Stomach smooth muscle (tissue), 2 donors: ENCODE results near the gene OR51A7.
"Not testable (repeated sequence)": the region's sequence is repeated elsewhere in the genome, so short reads cannot be mapped to it uniquely, and the experiment has no call there.

Experiments
- H3K27ac ChIP-seq: one replicate; pipeline ENCODE4 v1.7.0; 2013; ENCODE audit warnings: mild to moderate bottlenecking, low read length, inconsistent platforms
- H3K27me3 ChIP-seq, 2 donors: one replicate each; pipeline ENCODE4 v1.7.0; 2013; ENCODE audit warnings: low read length in 2 of 2; ENCODE audit not compliant: insufficient read depth in 2 of 2, control insufficient read depth in 1 of 2
- H3K36me3 ChIP-seq, 2 donors: one replicate each; pipeline ENCODE4 v1.7.0; 2013; ENCODE audit warnings: low read length in 2 of 2; ENCODE audit not compliant: control insufficient read depth in 2 of 2, insufficient read depth in 2 of 2
- H3K4me1 ChIP-seq: one replicate; pipeline ENCODE4 v1.7.0; 2013; ENCODE audit warnings: low read length; ENCODE audit not compliant: control insufficient read depth, insufficient read depth
- H3K4me3 ChIP-seq, 2 donors: one replicate each; pipeline ENCODE4 v1.7.0; 2013; ENCODE audit warnings: low read length in 2 of 2
- H3K9ac ChIP-seq, 2 donors: one replicate each; pipeline ENCODE4 v1.7.0; 2013; ENCODE audit warnings: low read length in 2 of 2, mild to moderate bottlenecking in 1 of 2
- H3K9me3 ChIP-seq, 2 donors: one replicate each; pipeline ENCODE4 v1.7.0; 2013; ENCODE audit warnings: low read length in 2 of 2; ENCODE audit not compliant: control insufficient read depth in 2 of 2
- donor health status: healthy.
- donor health status: Pancreatic carcinoma.

Gene OR51A7, protein sequence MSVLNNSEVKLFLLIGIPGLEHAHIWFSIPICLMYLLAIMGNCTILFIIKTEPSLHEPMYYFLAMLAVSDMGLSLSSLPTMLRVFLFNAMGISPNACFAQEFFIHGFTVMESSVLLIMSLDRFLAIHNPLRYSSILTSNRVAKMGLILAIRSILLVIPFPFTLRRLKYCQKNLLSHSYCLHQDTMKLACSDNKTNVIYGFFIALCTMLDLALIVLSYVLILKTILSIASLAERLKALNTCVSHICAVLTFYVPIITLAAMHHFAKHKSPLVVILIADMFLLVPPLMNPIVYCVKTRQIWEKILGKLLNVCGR

DNA sequence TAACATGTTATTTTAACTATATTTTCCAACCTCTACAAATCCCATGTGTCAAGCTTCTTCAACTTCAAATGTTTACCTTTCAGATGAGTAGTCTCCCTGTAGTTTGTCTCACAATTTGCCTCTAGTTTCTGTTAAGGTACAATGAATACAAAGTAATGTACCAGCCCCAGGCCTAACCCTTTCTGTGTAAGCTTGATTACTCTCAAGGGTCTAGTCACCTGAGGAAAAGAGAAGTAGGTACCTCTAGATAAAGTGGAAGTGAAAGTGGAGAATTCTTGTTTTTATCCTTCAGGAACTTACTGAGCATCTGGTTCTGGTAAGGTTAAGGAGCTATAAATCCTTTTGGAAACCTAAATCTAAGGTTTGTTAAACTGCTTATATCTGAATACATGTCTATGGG lies at the start of gene OR51A7:
OR51A7 (plus strand) TSS at position 300 of the 400 bp plus-strand sequence. CDS start 3,587 bp downstream, outside the sequence.
- Histone ChIP-seq H3K9me3 (no peaks in the 10 kb centered on the region), H3K4me1 (no peaks in the 10 kb centered on the region), H3K27me3 (no peaks in the 10 kb centered on the region), H3K4me3 (no peak within 1 kb of the TSS), H3K9ac (no peak within 1 kb of the TSS), H3K27ac (no peak within 1 kb of the TSS), H3K36me3 (no peaks in the 10 kb centered on the region)

DNA sequence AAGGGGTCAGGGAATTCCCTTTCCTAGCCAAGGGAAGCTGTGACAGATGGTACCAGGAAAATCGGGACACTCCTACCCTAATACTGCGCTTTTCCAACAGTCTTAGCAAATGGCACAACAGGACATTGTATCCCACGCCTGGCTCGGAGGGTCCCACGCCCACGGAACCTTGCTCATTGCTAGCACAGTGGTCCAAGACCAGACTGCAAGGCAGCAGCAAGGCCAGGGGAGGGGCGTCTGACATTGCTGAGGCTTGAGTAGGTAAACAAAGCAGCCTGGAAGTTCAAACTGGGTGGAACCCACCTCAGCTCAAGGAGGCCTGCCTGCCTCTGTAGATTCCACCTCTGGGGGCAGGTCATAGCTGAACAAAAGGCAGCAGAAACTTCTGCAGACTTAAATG lies 49.3 kb upstream of the OR51A7 start:
- not testable (repeated sequence) for H3K36me3 ChIP-seq, H3K27ac ChIP-seq, H3K9me3 ChIP-seq, H3K4me3 ChIP-seq, H3K4me1 ChIP-seq, H3K9ac ChIP-seq, H3K27me3 ChIP-seq

- H3K9ac ChIP-seq: no peak overlapping the region
- no peaks in the 10 kb centered on the region for H3K4me1 ChIP-seq
- H3K4me3 ChIP-seq: no peak overlapping the region
- H3K36me3 ChIP-seq: no peaks in the 10 kb centered on the region
- H3K9me3 ChIP-seq: peaks cover 0 to 5% of the 10 kb centered on the region in 2 donors
- no peaks in the 10 kb centered on the region for H3K27me3 ChIP-seq
- no peak overlapping the region for H3K27ac ChIP-seq
Measured at GRCh38 chr11:4862447-4863236, 40.9 kb upstream of the OR51A7 start.

- Histone ChIP-seq H3K9me3 (peaks cover 0 to 5% of the 10 kb centered on the region in 2 donors), H3K9ac (no peak overlapping the region), H3K4me3 (no peak overlapping the region)
Measured at GRCh38 chr11:4863876-4864275, 39.7 kb upstream of the OR51A7 start.

DNA sequence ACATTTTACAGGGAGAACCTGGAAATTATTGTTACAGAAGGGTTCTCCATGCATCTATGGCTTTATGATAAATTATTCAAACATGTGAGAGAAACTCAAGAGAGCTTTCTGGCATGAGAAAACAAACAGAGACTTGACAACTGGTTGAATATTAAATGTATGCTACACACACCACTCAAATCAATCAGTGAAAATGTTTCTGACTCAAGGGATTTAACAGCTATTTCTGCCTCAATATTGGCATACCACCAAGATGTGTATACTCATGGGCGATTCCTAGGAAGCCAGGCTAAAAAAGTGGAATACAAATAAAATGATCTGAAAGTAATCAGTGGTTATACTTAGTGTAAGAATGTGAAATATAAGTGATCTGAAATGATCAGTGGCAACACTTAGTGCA lies 37.7 kb upstream of the OR51A7 start:
- H3K9me3 ChIP-seq: no peaks in the 10 kb centered on the region
- no peak overlapping the region for H3K27ac ChIP-seq
- no peaks in the 10 kb centered on the region for H3K4me1 ChIP-seq
- H3K4me3 ChIP-seq: no peak overlapping the region
- no peaks in the 10 kb centered on the region for H3K27me3 ChIP-seq
- no peak overlapping the region for H3K9ac ChIP-seq
- H3K36me3 ChIP-seq: no peaks in the 10 kb centered on the region

More at GRCh38 chr11:4863876-4864275, 39.7 kb upstream of the OR51A7 start:
- H3K27me3 ChIP-seq: no peaks in the 10 kb centered on the region
- no peaks in the 10 kb centered on the region for H3K4me1 ChIP-seq
- H3K36me3 ChIP-seq: no peaks in the 10 kb centered on the region
- H3K27ac ChIP-seq: no peak overlapping the region

DNA sequence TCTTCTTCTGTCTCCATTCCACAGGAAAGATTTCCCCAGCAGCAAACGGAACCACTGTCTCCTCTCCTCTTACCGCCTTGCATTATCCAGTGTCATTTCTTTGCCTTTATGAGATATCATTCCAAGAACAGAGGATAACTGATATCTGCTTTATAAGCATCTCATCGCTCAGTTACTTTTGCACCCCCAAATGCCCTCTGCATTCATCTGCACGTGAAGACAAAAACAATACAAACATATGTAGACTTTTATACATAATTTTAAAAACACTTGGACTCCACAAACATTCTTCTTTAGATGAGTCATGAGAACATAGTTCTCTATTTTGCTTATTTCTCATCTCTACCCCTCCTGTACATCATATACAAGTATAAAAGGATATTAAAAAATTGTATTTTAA lies 22.4 kb upstream of the OR51A7 start:
- no peaks in the 10 kb centered on the region for H3K9me3 ChIP-seq
- H3K4me3 ChIP-seq: no peak overlapping the region
- no peaks in the 10 kb centered on the region for H3K4me1 ChIP-seq
- no peaks in the 10 kb centered on the region for H3K36me3 ChIP-seq
- H3K9ac ChIP-seq: no peak overlapping the region
- H3K27ac ChIP-seq: no peak overlapping the region
- no peaks in the 10 kb centered on the region for H3K27me3 ChIP-seq

DNA sequence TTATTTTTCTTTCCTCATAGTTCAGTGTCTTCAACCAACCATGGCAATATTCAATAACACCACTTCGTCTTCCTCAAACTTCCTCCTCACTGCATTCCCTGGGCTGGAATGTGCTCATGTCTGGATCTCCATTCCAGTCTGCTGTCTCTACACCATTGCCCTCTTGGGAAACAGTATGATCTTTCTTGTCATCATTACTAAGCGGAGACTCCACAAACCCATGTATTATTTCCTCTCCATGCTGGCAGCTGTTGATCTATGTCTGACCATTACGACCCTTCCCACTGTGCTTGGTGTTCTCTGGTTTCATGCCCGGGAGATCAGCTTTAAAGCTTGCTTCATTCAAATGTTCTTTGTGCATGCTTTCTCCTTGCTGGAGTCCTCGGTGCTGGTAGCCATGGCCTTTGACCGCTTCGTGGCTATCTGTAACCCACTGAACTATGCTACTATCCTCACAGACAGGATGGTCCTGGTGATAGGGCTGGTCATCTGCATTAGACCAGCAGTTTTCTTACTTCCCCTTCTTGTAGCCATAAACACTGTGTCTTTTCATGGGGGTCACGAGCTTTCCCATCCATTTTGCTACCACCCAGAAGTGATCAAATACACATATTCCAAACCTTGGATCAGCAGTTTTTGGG lies 21.6 kb upstream of the OR51A7 start, which contains the start of gene OR51T1:
OR51T1 (plus strand) TSS at position 41 of the 641 bp plus-strand sequence; CDS start at position 41, 0 bp downstream.
- Histone ChIP-seq H3K9ac (no peak within 1 kb of the TSS), H3K27me3 (no peaks in the 10 kb centered on the region), H3K4me3 (no peak within 1 kb of the TSS), H3K9me3 (no peaks in the 10 kb centered on the region), H3K27ac (no peak within 1 kb of the TSS), H3K4me1 (no peaks in the 10 kb centered on the region), H3K36me3 (no peaks in the 10 kb centered on the region)

GRCh38 chr11:4882543-4882942 lies 21.0 kb upstream of the OR51A7 start:
- no peaks in the 10 kb centered on the region for H3K36me3 ChIP-seq
- H3K27ac ChIP-seq: no peak overlapping the region
- H3K4me1 ChIP-seq: no peaks in the 10 kb centered on the region
- H3K27me3 ChIP-seq: no peaks in the 10 kb centered on the region
- H3K9ac ChIP-seq: no peak overlapping the region
- H3K4me3 ChIP-seq: no peak overlapping the region
- no peaks in the 10 kb centered on the region for H3K9me3 ChIP-seq

GRCh38 chr11:4884361-4884760 lies 19.2 kb upstream of the OR51A7 start:
- no peak overlapping the region for H3K9ac ChIP-seq
- H3K9me3 ChIP-seq: no peaks in the 10 kb centered on the region
- no peaks in the 10 kb centered on the region for H3K4me1 ChIP-seq
- no peaks in the 10 kb centered on the region for H3K36me3 ChIP-seq
- H3K27me3 ChIP-seq: no peaks in the 10 kb centered on the region
- H3K4me3 ChIP-seq: no peak overlapping the region
- no peak overlapping the region for H3K27ac ChIP-seq

DNA sequence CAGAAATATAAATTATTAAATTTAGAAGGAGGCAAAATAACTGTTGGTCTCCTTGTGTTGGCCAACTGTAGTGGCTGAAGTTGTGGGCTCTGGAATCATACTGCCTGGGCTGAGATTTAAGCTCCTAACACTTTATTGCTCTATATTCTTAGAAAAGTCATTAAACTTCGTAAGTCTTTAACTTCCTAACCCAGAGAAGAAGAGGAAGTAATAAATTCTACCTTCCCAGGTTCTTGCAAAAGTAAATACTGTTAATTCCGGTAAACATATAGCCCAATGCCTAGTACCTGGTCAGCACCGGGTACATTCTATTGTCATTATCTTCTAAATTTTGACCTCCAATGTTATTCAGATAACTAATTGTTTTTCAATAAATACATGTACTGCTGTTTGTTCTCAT lies 17.4 kb upstream of the OR51A7 start:
- Histone ChIP-seq H3K27ac (no peak overlapping the region), H3K27me3 (no peaks in the 10 kb centered on the region), H3K36me3 (no peaks in the 10 kb centered on the region), H3K9me3 (no peaks in the 10 kb centered on the region), H3K9ac (no peak overlapping the region), H3K4me3 (no peak overlapping the region), H3K4me1 (no peaks in the 10 kb centered on the region)
